T-cell (primary cell): Measurements from ENCODE around the gene MYBL2. TPM values are rescaled to one million over a fixed set of nuclear protein-coding genes. Genes with fewer than 3 reads are reported as not detected.
"Not testable (repeated sequence)": the region's sequence is repeated elsewhere in the genome, so short reads cannot be mapped to it uniquely, and the experiment has no call there.

ENCODE experiments used
- ATAC-seq, 4 experiments: fragments of 200-7000 bp in 3 of 4; fragments of 150-1000 bp in 1 of 4; cut with Tn5 transposase; replicated peaks in 1 of 4; 1 replicate in 3 of 4; 2 replicates in 1 of 4; pipeline ENCODE4 v1.10.0; 2021; ENCODE audit warnings: moderate library complexity in 3 of 4, mild to moderate bottlenecking in 2 of 4, moderate number of reproducible peaks in 1 of 4
- CTCF ChIA-PET, 2 donors: fragments of 300-600 bp; sonication (Branson Sonifier 250); formaldehyde crosslinking; loops; one replicate each; lab custom pipeline; 2022; ENCODE audit warnings: antibody characterized with exemption in 2 of 2; lab: Charles Lee
- POLR2A ChIA-PET, 2 donors: fragments of 300-600 bp; sonication (Branson Sonifier 250); formaldehyde crosslinking; loops; one replicate each; lab custom pipeline; 2022; ENCODE audit warnings: antibody characterized with exemption in 2 of 2; lab: Charles Lee
- DNase-seq, 35 experiments: peaks; one replicate each; pipeline versions ENCODE4 v3.0.0 to v3.0.0-alpha.2; 2013 to 2023
- H3K27ac ChIP-seq: one replicate; pipeline ENCODE4 v1.5.1; 2013; ENCODE audit warnings: low read length
- H3K27me3 ChIP-seq, 2 experiments: replicated peaks in 1 of 2; 1 replicate in 1 of 2; 2 replicates in 1 of 2; pipeline versions ENCODE4 v1.6.1 to v1.7.0; 2013; ENCODE audit warnings: low read length in 1 of 2, mixed read lengths in 1 of 2; ENCODE audit not compliant: control insufficient read depth in 2 of 2, insufficient read depth in 2 of 2; ENCODE audit errors: extremely low read depth in 1 of 2
- H3K36me3 ChIP-seq, 2 donors: 1 replicate in 1 of 2; 2 replicates in 1 of 2; pipeline versions ENCODE4 v1.6.1 to v1.7.0; 2013; ENCODE audit warnings: low read length in 1 of 2; ENCODE audit not compliant: control insufficient read depth in 2 of 2, insufficient read depth in 1 of 2; ENCODE audit errors: extremely low read depth in 1 of 2
- H3K4me1 ChIP-seq, 2 experiments: 1 replicate in 1 of 2; 2 replicates in 1 of 2; pipeline versions ENCODE4 v1.6.1 to v1.7.0; 2013; ENCODE audit warnings: low read length in 2 of 2, mixed read lengths in 1 of 2; ENCODE audit not compliant: insufficient read depth in 2 of 2, control insufficient read depth in 1 of 2; ENCODE audit errors: extremely low read depth in 1 of 2
- H3K4me3 ChIP-seq, 2 donors: 1 replicate in 1 of 2; 2 replicates in 1 of 2; pipeline versions ENCODE4 v1.5.1 to v1.7.0; 2013; ENCODE audit warnings: mild to moderate bottlenecking in 2 of 2, low read length in 1 of 2, moderate library complexity in 1 of 2; ENCODE audit not compliant: control insufficient read depth in 1 of 2; ENCODE audit errors: extremely low read depth in 1 of 2
- H3K9me3 ChIP-seq: 2 replicates; pipeline ENCODE4 v1.7.0; 2013
- H3K27ac Mint-ChIP-seq, 2 donors: one replicate each; pipeline ENCODE4 v1.8.0; 2020 to 2021; ENCODE audit warnings: mild to moderate bottlenecking in 2 of 2, mixed read lengths in 2 of 2
- H3K27me3 Mint-ChIP-seq, 2 donors: one replicate each; pipeline ENCODE4 v1.8.0; 2021 to 2022; ENCODE audit warnings: mixed read lengths in 2 of 2
- H3K36me3 Mint-ChIP-seq: one replicate; pipeline ENCODE4 v1.8.0; 2021; ENCODE audit warnings: mixed read lengths
- H3K4me1 Mint-ChIP-seq, 3 donors: one replicate each; pipeline ENCODE4 v1.8.0; 2020 to 2022; ENCODE audit warnings: mixed read lengths in 3 of 3, mild to moderate bottlenecking in 1 of 3
- H3K4me3 Mint-ChIP-seq, 3 donors: one replicate each; pipeline ENCODE4 v1.8.0; 2020 to 2022; ENCODE audit warnings: mild to moderate bottlenecking in 3 of 3, mixed read lengths in 3 of 3, moderate library complexity in 3 of 3
- H3K9me3 Mint-ChIP-seq, 3 donors: one replicate each; pipeline ENCODE4 v1.8.0; 2020 to 2022; ENCODE audit warnings: mixed read lengths in 3 of 3
- WGBS: methylation state at CpG from one replicate; pipeline ENCODE4 v1.1.5; 2013; ENCODE audit warnings: missing lambda C conversion rate; ENCODE audit not compliant: insufficient coverage; 5-methylcytosine and 5-hydroxymethylcytosine counted together
- total RNA-seq, 35 experiments: library from RNA in 6 of 35; stranded (reverse) in 6 of 35; fragments of 120-200 nt in 1 of 35; gene quantifications; one replicate each; pipeline versions ENCODE4 v1.2.1 to v1.2.4 and lab custom pipeline; 2013 to 2026

MYBL2 gene
- 1 to 10 TPM; 1.2 to 3.0 (median 1.4) TPM for total RNA-seq
- total RNA-seq (2013): 0.42 TPM
- 0.05 to 32.1 (median 0.65) reads per million in 29 experiments for total RNA-seq (lab: John Stamatoyannopoulos, UW)

GRCh38 chr20:43666376-43667328, at the start of gene MYBL2:
TSS of gene MYBL2 (plus strand) at chr20:43667114. CDS start at chr20:43667284, 170 bp downstream.
- Mint-ChIP-seq H3K4me3 (peak within 1 kb of the TSS; percentile 56 to 70 (median 65)), H3K4me1 (peaks cover 0 to 11% (median 4%) of the 10 kb centered on the region in 3 donors), H3K36me3 (no peaks in the 10 kb centered on the region), H3K9me3 (no peaks in the 10 kb centered on the region), H3K27ac (no peak within 1 kb of the TSS), H3K27me3 (peaks cover 18 to 30% of the 10 kb centered on the region in 2 donors)
- Histone ChIP-seq H3K4me3 (peak within 1 kb of the TSS; percentile 55 to 56), H3K36me3 (no peaks in the 10 kb centered on the region), H3K27me3 (peaks cover 0 to 45% of the 10 kb centered on the region in 2 experiments), H3K9me3 (no peaks in the 10 kb centered on the region), H3K4me1 (peaks cover 4 to 15% of the 10 kb centered on the region in 2 experiments), H3K27ac (no peak within 1 kb of the TSS)
- POLR2A ChIA-PET: no interaction called here
- CTCF ChIA-PET: interaction anchor here (0.6 to 0.7 kb wide), 3 partner anchors 76 to 185 kb away, joined by 3 to 9 read pairs (median 3); partner anchors contain the start of gene IFT52 (in 1 of the 2)
- 3% methylated on average over 54 of the region's 90 CpGs for WGBS
- ATAC-seq: peak; percentile 92 to 97 (median 94)
- DNase-seq: peak; percentile 35 to 83 (median 61)

- Histone ChIP-seq H3K4me1 (no peaks in the 10 kb centered on the region), H3K27ac (no peak overlapping the region), H3K27me3 (no peaks in the 10 kb centered on the region), H3K9me3 (no peaks in the 10 kb centered on the region), H3K4me3 (no peak overlapping the region), H3K36me3 (peaks cover 0 to 16% of the 10 kb centered on the region in 2 donors)
- H3K36me3 Mint-ChIP-seq: peaks cover 42% of the 10 kb centered on the region
- no peak for ATAC-seq
- POLR2A ChIA-PET: no interaction called here
- H3K27ac Mint-ChIP-seq: no peak overlapping the region
- CTCF ChIA-PET: no interaction called here
- no peaks in the 10 kb centered on the region for H3K4me1 Mint-ChIP-seq
- no peak for DNase-seq
- 100% methylated on average over 1 of the region's 8 CpGs for WGBS
- H3K4me3 Mint-ChIP-seq: no peak overlapping the region
- no peaks in the 10 kb centered on the region for H3K27me3 Mint-ChIP-seq
- H3K9me3 Mint-ChIP-seq: no peaks in the 10 kb centered on the region
Measured at GRCh38 chr20:43631598-43631997, 35.3 kb upstream of the MYBL2 start.

- H3K9me3 Mint-ChIP-seq: no peaks in the 10 kb centered on the region
- no peaks in the 10 kb centered on the region for H3K4me1 ChIP-seq
- H3K9me3 ChIP-seq: no peaks in the 10 kb centered on the region
- WGBS: 92% methylated on average over 2 of the region's 2 CpGs
- H3K4me1 Mint-ChIP-seq: no peaks in the 10 kb centered on the region
- H3K27me3 Mint-ChIP-seq: no peaks in the 10 kb centered on the region
- H3K36me3 ChIP-seq: peaks cover 10 to 30% of the 10 kb centered on the region in 2 donors
- ChIA-PET POLR2A (interaction anchor here in 1 of 2 donors (0.6 kb wide), 1 partner anchor 32 kb away, joined by 4 read pairs; no protein-coding TSS in a partner anchor), CTCF (interaction anchor here (0.5 to 0.7 kb wide), 3 partner anchors 11 to 50 kb away, joined by 3 to 9 read pairs (median 5); no protein-coding TSS in a partner anchor)
- H3K4me3 Mint-ChIP-seq: no peak overlapping the region
- H3K27me3 ChIP-seq: no peaks in the 10 kb centered on the region
- no peak overlapping the region for H3K27ac Mint-ChIP-seq
- no peak for ATAC-seq
- H3K27ac ChIP-seq: no peak overlapping the region
- peaks cover 36% of the 10 kb centered on the region for H3K36me3 Mint-ChIP-seq
- no peak for DNase-seq
- H3K4me3 ChIP-seq: no peak overlapping the region
Measured at GRCh38 chr20:43636429-43636828, 30.5 kb upstream of the MYBL2 start.

- Histone ChIP-seq H3K36me3 (peaks cover 13 to 27% of the 10 kb centered on the region in 2 donors), H3K4me1 (no peaks in the 10 kb centered on the region), H3K4me3 (no peak overlapping the region), H3K27me3 (no peaks in the 10 kb centered on the region), H3K27ac (no peak overlapping the region), H3K9me3 (no peaks in the 10 kb centered on the region)
- Mint-ChIP-seq H3K27me3 (no peaks in the 10 kb centered on the region), H3K36me3 (peaks cover 34% of the 10 kb centered on the region), H3K4me3 (no peak overlapping the region), H3K27ac (no peak overlapping the region), H3K4me1 (no peaks in the 10 kb centered on the region), H3K9me3 (no peaks in the 10 kb centered on the region)
- DNase-seq (no peak), ATAC-seq (no peak)
- WGBS: no CpG with 5 or more reads among the region's 4 CpGs
- CTCF ChIA-PET: no interaction called here
- POLR2A ChIA-PET: interaction anchor here in 1 of 2 donors (0.6 kb wide), 1 partner anchor 611 kb away, joined by 5 read pairs; no protein-coding TSS in a partner anchor
Measured at GRCh38 chr20:43642548-43642947, 24.4 kb upstream of the MYBL2 start.

- Histone ChIP-seq H3K4me3 (no peak overlapping the region), H3K27ac (no peak overlapping the region), H3K36me3 (peaks cover 4 to 5% of the 10 kb centered on the region in 2 donors), H3K27me3 (no peaks in the 10 kb centered on the region), H3K4me1 (no peaks in the 10 kb centered on the region), H3K9me3 (no peaks in the 10 kb centered on the region)
- ChIA-PET POLR2A (no interaction called here), CTCF (no interaction called here)
- DNase-seq (no peak), ATAC-seq (no peak)
- Mint-ChIP-seq H3K27ac (no peak overlapping the region), H3K9me3 (no peaks in the 10 kb centered on the region), H3K36me3 (peaks cover 12% of the 10 kb centered on the region), H3K4me3 (no peak overlapping the region), H3K4me1 (no peaks in the 10 kb centered on the region), H3K27me3 (no peaks in the 10 kb centered on the region)
- 100% methylated on average over 1 of the region's 3 CpGs for WGBS
Measured at GRCh38 chr20:43650997-43651525, 15.9 kb upstream of the MYBL2 start.

GRCh38 chr20:43651650-43652184, 15.2 kb upstream of the MYBL2 start:
- H3K9me3 Mint-ChIP-seq, H3K27ac Mint-ChIP-seq, POLR2A ChIA-PET, H3K36me3 ChIP-seq, H3K27me3 ChIP-seq, H3K4me3 Mint-ChIP-seq, H3K36me3 Mint-ChIP-seq, H3K4me1 ChIP-seq, H3K27me3 Mint-ChIP-seq, H3K4me3 ChIP-seq, H3K4me1 Mint-ChIP-seq, CTCF ChIA-PET, DNase-seq, ATAC-seq, H3K27ac ChIP-seq, H3K9me3 ChIP-seq: not testable (repeated sequence)
- WGBS: no CpG with 5 or more reads among the region's 10 CpGs
